ENCODE measurements around the gene DNAJC18. TPM values are rescaled to one million over a fixed set of nuclear protein-coding genes. Genes with fewer than 3 reads are reported as not detected.

The DNAJC18 gene
- total RNA-seq, 1 donor from 2014 or later = 36.3 TPM

GRCh38 chr5:139376364-139376763 is 63.0 kb downstream of the DNAJC18 start:
- Mint-ChIP-seq H3K27me3 (ENCODE audit: insufficient read depth) (no peaks in the 10 kb centered on the region), H3K36me3 (ENCODE audit: low read depth) (peaks cover 21% of the 10 kb centered on the region), H3K9me3 (no peaks in the 10 kb centered on the region), H3K4me3 (no peak overlapping the region), H3K4me1 (ENCODE audit: low read depth) (peaks cover 11% of the 10 kb centered on the region), H3K27ac (no peak overlapping the region)
- no peak for DNase-seq (ENCODE audit: low spot score)
- intact Hi-C loops (cut with micrococcal nuclease) = loop anchor here (10.0 kb wide), 1 partner anchor 552 kb away; no protein-coding TSS in a partner anchor

GRCh38 chr5:139374909-139375308 is 64.4 kb downstream of the DNAJC18 start:
- DNase-seq (ENCODE audit: low spot score) = no peak
- no peaks in the 10 kb centered on the region for H3K27me3 Mint-ChIP-seq (ENCODE audit: insufficient read depth)
- intact Hi-C loops (cut with micrococcal nuclease) = loop anchor here (10.0 kb wide), 1 partner anchor 550 kb away; no protein-coding TSS in a partner anchor
- H3K27ac Mint-ChIP-seq = no peak overlapping the region
- H3K36me3 Mint-ChIP-seq (ENCODE audit: low read depth) = peaks cover 23% of the 10 kb centered on the region
- H3K9me3 Mint-ChIP-seq = no peaks in the 10 kb centered on the region
- peaks cover 16% of the 10 kb centered on the region for H3K4me1 Mint-ChIP-seq (ENCODE audit: low read depth)
- H3K4me3 Mint-ChIP-seq = no peak overlapping the region

GRCh38 chr5:139371482-139372435 is 67.6 kb downstream of the DNAJC18 start:
- Mint-ChIP-seq H3K4me3 (peak overlapping the region; percentile 16), H3K27me3 (ENCODE audit: insufficient read depth) (no peaks in the 10 kb centered on the region)

GRCh38 chr5:139369181-139369580 is 70.1 kb downstream of the DNAJC18 start:
- H3K27me3 Mint-ChIP-seq (ENCODE audit: insufficient read depth) = no peaks in the 10 kb centered on the region
- H3K4me1 Mint-ChIP-seq (ENCODE audit: low read depth) = peaks cover 16% of the 10 kb centered on the region
- H3K4me3 Mint-ChIP-seq = no peak overlapping the region
- intact Hi-C loops (cut with micrococcal nuclease) = no loop called here
- no peak for DNase-seq (ENCODE audit: low spot score)
- H3K36me3 Mint-ChIP-seq (ENCODE audit: low read depth) = peaks cover 41% of the 10 kb centered on the region
- H3K27ac Mint-ChIP-seq = no peak overlapping the region
- no peaks in the 10 kb centered on the region for H3K9me3 Mint-ChIP-seq

More at GRCh38 chr5:139371482-139372435, 67.6 kb downstream of the DNAJC18 start:
- peaks cover 26% of the 10 kb centered on the region for H3K36me3 Mint-ChIP-seq (ENCODE audit: low read depth)
- peaks cover 16% of the 10 kb centered on the region for H3K4me1 Mint-ChIP-seq (ENCODE audit: low read depth)
- DNase-seq (ENCODE audit: low spot score) = no peak
- H3K9me3 Mint-ChIP-seq = no peaks in the 10 kb centered on the region
- peak overlapping the region; percentile 53 for H3K27ac Mint-ChIP-seq
- intact Hi-C loops (cut with micrococcal nuclease) = loop anchor here (2.0 to 10.0 kb wide), 3 partner anchors 13 to 547 kb away; no protein-coding TSS in a partner anchor

- Mint-ChIP-seq H3K36me3 (ENCODE audit: low read depth) (peaks cover 47% of the 10 kb centered on the region), H3K27me3 (ENCODE audit: insufficient read depth) (no peaks in the 10 kb centered on the region), H3K27ac (no peak overlapping the region), H3K4me3 (no peak overlapping the region), H3K4me1 (ENCODE audit: low read depth) (peaks cover 16% of the 10 kb centered on the region), H3K9me3 (no peaks in the 10 kb centered on the region)
- DNase-seq (ENCODE audit: low spot score) = no peak
- intact Hi-C loops (cut with micrococcal nuclease) = no loop called here
Observed at GRCh38 chr5:139368613-139369012, 70.7 kb downstream of the DNAJC18 start.

DNA sequence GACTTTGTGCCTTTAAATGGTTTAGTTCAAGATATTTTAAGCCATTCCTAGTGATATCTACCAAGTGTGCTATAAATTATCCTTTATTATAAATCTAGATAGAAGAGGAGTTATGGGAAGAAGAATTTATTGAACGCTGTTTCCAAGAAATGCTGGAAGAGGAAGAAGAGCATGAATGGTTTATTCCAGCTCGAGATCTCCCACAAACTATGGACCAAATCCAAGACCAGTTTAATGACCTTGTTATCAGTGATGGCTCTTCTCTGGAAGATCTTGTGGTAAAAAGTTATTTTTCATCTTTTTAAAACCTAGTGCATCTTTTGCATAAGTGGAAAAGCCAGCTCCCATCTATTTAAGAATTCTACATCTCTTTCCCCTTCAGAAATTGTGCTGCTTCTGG is 74.9 kb downstream of the DNAJC18 start:
- Mint-ChIP-seq H3K9me3 (no peaks in the 10 kb centered on the region), H3K27ac (no peak overlapping the region), H3K4me1 (ENCODE audit: low read depth) (no peaks in the 10 kb centered on the region), H3K36me3 (ENCODE audit: low read depth) (peaks cover 34% of the 10 kb centered on the region), H3K27me3 (ENCODE audit: insufficient read depth) (no peaks in the 10 kb centered on the region), H3K4me3 (no peak overlapping the region)
- intact Hi-C loops (cut with micrococcal nuclease) = no loop called here
- DNase-seq (ENCODE audit: low spot score) = no peak

GRCh38 chr5:139363937-139364336 is 75.4 kb downstream of the DNAJC18 start:
- Mint-ChIP-seq H3K36me3 (ENCODE audit: low read depth) (peaks cover 34% of the 10 kb centered on the region), H3K27me3 (ENCODE audit: insufficient read depth) (no peaks in the 10 kb centered on the region), H3K27ac (peak overlapping the region; percentile 50), H3K4me3 (no peak overlapping the region), H3K4me1 (ENCODE audit: low read depth) (no peaks in the 10 kb centered on the region), H3K9me3 (no peaks in the 10 kb centered on the region)
- no peak for DNase-seq (ENCODE audit: low spot score)
- intact Hi-C loops (cut with micrococcal nuclease) = no loop called here

GRCh38 chr5:139361835-139362429 is 77.4 kb downstream of the DNAJC18 start:
- intact Hi-C loops (cut with micrococcal nuclease) = no loop called here
- H3K9me3 Mint-ChIP-seq = no peaks in the 10 kb centered on the region
- H3K4me3 Mint-ChIP-seq = no peak overlapping the region
- no peak for DNase-seq (ENCODE audit: low spot score)
- peaks cover 29% of the 10 kb centered on the region for H3K36me3 Mint-ChIP-seq (ENCODE audit: low read depth)
- peak overlapping the region; percentile 55 for H3K27ac Mint-ChIP-seq
- no peaks in the 10 kb centered on the region for H3K4me1 Mint-ChIP-seq (ENCODE audit: low read depth)
- no peaks in the 10 kb centered on the region for H3K27me3 Mint-ChIP-seq (ENCODE audit: insufficient read depth)

DNA sequence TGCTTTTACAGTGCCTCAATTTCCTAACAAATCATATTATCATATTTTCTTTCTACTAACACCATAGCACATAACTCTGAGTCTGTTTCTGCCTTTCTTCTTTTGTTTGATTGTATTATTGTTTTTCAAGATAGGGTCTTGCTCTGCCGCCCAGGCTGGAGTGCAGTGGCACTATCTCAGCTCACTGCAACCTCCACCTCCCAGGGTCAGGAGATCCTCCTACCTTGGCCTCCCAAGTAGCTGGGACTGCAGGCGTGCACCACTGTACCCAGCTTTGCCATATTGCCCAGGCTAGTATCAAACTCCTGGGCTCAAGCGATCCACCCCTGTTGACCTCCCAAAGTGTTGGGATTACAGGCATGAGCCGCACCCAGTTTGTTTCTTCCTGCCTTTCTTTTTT is 78.9 kb downstream of the DNAJC18 start:
- intact Hi-C loops (cut with micrococcal nuclease) = no loop called here

More for the DNA sequence above, 78.9 kb downstream of the DNAJC18 start:
- no peak for DNase-seq (ENCODE audit: low spot score)
- Mint-ChIP-seq H3K4me1 (ENCODE audit: low read depth) (no peaks in the 10 kb centered on the region), H3K36me3 (ENCODE audit: low read depth) (peaks cover 18% of the 10 kb centered on the region), H3K27ac (no peak overlapping the region), H3K9me3 (no peaks in the 10 kb centered on the region), H3K27me3 (ENCODE audit: insufficient read depth) (no peaks in the 10 kb centered on the region), H3K4me3 (no peak overlapping the region)

Other genes starting within 250 kb of the DNAJC18 start
- 28.6 and 41.1 TPM in 2 replicates for gene SIL1, start 241.2 kb downstream of the DNAJC18 start, total RNA-seq
- 232 and 258 TPM in 2 replicates for gene MATR3, start 145.8 kb downstream of the DNAJC18 start, total RNA-seq
- 88.4 and 97.3 TPM in 2 replicates for gene PAIP2, start 97.7 kb downstream of the DNAJC18 start, total RNA-seq
- gene SLC23A1, start 56.2 kb downstream of the DNAJC18 start, total RNA-seq = 1.4 and 1.5 TPM in 2 replicates
- gene MZB1, start 49.6 kb downstream of the DNAJC18 start, total RNA-seq = 38.1 and 38.8 TPM in 2 replicates
- gene PROB1, start 44.4 kb downstream of the DNAJC18 start, total RNA-seq = 9.1 and 9.3 TPM in 2 replicates
- gene SPATA24, start 35.4 kb downstream of the DNAJC18 start, total RNA-seq = 4.1 and 5.3 TPM in 2 replicates
- 1.3 and 1.4 TPM in 2 replicates for gene ECSCR, start 23.2 kb upstream of the DNAJC18 start, total RNA-seq
- 0.29 and 0.39 TPM in 2 replicates for gene SMIM33, start 31.5 kb upstream of the DNAJC18 start, total RNA-seq
- 213 and 226 TPM in 2 replicates for gene STING1, start 43.2 kb upstream of the DNAJC18 start, total RNA-seq
- 251 and 265 TPM in 2 replicates for gene UBE2D2, start 121.8 kb upstream of the DNAJC18 start, total RNA-seq
- gene CXXC5, start 208.8 kb upstream of the DNAJC18 start, total RNA-seq = 0.88 and 1.7 TPM in 2 replicates